ENCODE results near the gene POLR2C.
A peak's percentile ranks its signal among the peaks of the same experiment; 100 is the strongest.
"Not testable (repeated sequence)": the region's sequence is repeated elsewhere in the genome, so short reads cannot be mapped to it uniquely, and the experiment has no call there.

POLR2C gene
- total RNA-seq: 90.0 to 138 reads per million in 2 experiments

GRCh38 chr16:57462209-57462977, at the start of gene POLR2C:
Gene POLR2C, plus strand, starts transcription at chr16:57462679. Its CDS starts 46 bp downstream, at chr16:57462725.
- DNase-seq (ENCODE audit: low read depth): peak; percentile 89

DNA sequence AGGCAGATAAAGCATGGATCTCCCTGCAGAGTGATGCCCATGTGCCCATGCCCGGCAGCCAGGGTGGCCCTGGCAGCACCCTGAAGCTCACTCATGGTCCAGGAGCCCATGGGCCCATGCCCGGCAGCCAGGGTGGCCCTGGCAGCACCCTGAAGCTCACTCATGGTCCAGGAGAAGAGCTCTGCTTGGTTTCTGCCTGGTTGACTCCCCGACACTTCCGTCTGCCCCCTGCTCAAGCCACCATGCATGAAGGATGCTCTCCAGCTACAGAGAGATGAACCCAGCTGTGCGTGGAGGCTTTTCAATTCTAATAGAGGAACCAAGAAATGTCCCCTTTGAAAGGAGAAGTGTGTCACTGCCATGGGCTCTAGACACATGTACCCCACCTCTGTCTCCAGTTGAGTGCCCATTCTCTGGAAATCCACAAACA, 49.2 kb upstream of the POLR2C start:
- no peak for DNase-seq (ENCODE audit: low read depth)

DNA sequence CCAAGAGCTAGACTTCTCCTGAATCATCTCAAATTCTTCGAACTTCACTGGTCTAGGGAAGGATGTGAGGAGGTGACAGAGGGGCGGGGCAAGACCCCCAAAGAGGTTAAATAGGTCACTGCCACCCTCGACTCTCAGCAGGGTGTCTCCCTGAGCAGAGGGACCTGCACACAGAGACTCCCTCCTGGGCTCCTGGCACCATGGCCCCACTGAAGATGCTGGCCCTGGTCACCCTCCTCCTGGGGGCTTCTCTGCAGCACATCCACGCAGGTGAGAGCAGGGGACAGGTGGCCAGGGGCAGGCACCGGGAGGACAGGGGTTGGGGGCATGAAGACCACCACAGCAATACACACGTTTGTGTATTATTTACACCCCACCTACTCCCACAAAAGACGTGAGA, 48.7 kb upstream of the POLR2C start:
- DNase-seq (ENCODE audit: low read depth): no peak

DNA sequence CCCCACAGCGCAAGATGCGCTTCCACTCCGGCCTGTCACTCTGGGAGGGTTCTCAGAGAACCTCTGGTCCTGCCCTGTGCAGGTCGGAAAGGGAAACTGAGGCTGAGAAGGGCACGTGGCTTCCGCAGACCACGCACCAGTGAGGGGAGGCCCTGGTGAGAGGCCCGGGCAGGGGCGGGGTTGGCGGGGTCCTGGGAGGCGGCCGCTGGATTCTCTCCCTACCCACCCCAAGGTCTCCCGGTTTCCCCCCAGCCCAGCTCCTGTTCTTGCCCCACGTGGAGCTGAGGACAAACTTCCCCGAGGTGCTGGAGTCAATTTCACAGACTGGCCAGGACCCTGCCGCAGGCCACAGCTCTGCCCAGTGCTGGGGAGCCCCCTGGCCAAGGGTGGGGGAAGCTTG, 46.4 kb upstream of the POLR2C start:
- DNase-seq (ENCODE audit: low read depth): no peak

GRCh38 chr16:57419506-57419905, 43.0 kb upstream of the POLR2C start:
- DNase-seq (ENCODE audit: low read depth): no peak

GRCh38 chr16:57422026-57422944, 40.2 kb upstream of the POLR2C start:
- DNase-seq (ENCODE audit: low read depth): no peak

GRCh38 chr16:57423152-57423551, 39.3 kb upstream of the POLR2C start:
- DNase-seq (ENCODE audit: low read depth): no peak

DNA sequence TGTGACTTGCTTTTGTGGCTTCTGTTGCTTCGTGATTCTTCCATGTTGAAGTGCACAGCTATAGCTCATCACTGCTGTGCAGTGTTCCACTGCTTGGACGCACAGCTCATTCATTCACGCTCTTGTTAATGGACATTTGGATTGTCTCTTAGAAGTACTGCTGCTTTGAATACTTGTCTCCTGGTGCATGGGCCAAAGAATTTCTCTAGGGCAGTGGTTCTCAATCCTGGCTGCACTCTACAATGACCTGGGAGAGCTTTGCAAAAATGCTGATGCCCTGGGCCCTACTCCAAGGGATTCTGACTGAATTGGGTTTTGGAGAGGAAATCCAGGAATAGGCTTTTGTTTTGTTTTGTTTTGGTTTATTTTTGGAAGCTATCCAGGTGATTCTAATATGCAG, 37.9 kb upstream of the POLR2C start:
- no peak for DNase-seq (ENCODE audit: low read depth)

DNA sequence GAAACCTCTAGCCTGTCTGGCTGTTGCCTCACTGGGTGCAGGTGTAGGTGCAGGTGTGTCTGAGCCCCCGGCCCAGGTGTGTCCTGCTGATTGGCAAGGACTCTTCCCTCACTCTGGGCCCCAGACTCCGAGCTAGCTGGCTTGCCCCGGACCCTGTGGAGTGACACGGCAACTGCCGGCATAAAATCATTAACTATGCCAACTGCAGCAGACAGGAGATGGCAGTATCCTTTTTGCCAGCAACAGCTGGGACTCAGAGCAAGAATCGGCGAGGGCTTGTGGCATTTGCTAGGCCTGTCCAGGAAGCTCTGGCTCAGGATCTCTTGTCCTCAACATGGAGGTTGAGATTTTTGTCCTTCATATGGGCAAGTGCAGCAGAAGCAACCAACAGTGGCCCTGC, 36.1 kb upstream of the POLR2C start:
- no peak for DNase-seq (ENCODE audit: low read depth)

DNA sequence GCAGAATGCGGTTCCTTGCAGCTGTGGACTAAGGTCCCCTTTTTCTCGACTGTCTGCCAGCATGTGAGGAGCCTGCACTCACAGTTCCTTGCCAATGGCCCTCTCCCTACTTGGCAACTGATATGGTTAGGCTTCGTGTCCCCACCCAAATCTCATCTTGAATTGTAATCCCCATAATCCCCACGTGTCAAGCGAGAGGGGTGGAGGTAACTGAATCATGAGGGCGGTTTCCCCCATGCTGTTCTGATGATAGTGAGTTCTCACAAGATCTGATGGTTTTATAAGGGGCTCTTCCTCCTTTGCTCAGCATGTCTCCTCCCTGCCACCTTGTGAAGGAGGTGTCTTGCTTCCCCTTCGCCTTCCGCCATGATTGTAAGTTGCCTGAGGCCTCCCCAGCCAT, 35.2 kb upstream of the POLR2C start:
- DNase-seq (ENCODE audit: low read depth): no peak

DNA sequence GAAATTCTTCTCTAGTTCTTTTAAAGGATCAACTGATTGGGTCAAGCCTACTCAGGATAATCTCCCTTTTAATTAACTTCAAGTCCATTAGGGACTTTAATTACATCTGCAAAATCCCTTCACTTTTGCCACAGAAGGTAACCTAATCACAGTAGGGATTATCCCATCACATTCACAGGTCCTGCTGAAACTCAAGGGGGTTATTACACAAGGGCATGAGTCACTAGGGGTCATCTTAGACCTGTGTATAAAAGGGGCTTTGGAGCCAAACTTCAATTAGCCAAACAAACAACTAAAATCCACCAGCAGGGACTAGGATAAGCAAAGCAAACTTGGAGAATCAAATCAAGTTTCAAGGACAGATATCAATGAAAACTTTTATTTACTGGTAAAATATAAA, 34.7 kb upstream of the POLR2C start:
- no peak for DNase-seq (ENCODE audit: low read depth)

DNA sequence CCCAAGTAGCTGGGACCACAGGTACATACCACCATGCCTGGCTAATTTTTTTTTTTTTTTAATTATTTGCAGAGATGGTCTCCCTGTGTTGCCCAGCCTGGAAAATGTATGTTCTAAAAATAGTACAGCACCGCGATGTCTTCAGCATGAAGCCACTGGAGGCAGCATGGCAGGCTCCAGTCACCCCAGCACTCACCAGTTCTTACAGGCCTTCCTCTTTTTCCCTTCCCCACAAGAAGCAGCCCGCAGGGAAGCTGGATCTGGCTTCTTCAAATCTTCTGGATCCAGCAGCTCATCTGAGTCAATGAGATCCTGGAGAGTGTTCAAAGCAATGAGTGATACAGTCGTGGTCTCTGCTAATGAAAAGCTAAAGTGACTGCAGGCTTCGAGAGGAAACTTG, 31.5 kb upstream of the POLR2C start:
- DNase-seq (ENCODE audit: low read depth): no peak

- DNase-seq (ENCODE audit: low read depth): no peak
Observed at GRCh38 chr16:57432505-57432904, 30.0 kb upstream of the POLR2C start.

DNA sequence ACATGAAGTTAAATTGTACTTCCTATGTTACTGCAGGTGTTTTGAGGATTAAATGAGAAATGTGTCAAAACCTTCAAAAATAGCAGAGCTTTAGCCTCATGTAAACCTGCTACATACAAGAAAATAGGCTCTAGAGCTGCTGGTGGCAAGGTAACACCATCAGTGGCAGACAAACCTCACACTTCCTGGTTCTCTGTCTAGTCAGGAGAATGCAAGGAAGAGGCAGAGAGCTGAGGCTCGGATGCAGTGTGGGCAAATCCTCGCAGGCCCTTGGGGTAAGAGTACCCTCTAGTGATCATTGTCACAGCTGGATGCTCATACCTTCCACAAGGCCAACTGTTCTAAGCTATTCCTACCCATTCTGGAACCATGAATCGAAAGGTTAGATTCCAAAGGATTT, 29.5 kb upstream of the POLR2C start:
- no peak for DNase-seq (ENCODE audit: low read depth)

GRCh38 chr16:57434003-57434402, 28.5 kb upstream of the POLR2C start:
- DNase-seq (ENCODE audit: low read depth): no peak

GRCh38 chr16:57435838-57436237, 26.6 kb upstream of the POLR2C start:
- no peak for DNase-seq (ENCODE audit: low read depth)

DNA sequence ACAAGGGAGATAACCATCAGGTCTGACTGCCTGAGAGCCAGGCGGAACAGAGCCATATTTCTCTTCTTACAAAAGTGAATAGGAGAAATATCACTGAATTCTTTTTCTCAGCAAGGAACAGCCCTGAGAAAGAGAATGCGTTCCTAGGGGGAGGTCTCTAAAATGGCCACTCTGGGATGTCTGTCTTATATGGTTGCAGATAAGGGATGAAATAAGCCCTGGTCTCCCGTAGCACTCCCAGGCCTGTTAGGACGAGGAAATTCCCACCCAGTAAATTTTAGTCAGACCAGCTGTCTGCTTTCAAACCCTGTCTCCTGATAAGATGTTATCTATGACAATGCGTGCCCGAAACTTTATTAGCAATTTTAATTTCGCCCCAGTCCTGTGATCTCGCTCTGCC, 22.5 kb upstream of the POLR2C start:
- DNase-seq (ENCODE audit: low read depth): not testable (repeated sequence)

- DNase-seq (ENCODE audit: low read depth): not testable (repeated sequence)
Observed at GRCh38 chr16:57440551-57440950, 21.9 kb upstream of the POLR2C start.

- DNase-seq (ENCODE audit: low read depth): no peak
Observed at GRCh38 chr16:57444711-57445110, 17.8 kb upstream of the POLR2C start.

- DNase-seq (ENCODE audit: low read depth): no peak
Observed at GRCh38 chr16:57445510-57445909, 17.0 kb upstream of the POLR2C start.

DNA sequence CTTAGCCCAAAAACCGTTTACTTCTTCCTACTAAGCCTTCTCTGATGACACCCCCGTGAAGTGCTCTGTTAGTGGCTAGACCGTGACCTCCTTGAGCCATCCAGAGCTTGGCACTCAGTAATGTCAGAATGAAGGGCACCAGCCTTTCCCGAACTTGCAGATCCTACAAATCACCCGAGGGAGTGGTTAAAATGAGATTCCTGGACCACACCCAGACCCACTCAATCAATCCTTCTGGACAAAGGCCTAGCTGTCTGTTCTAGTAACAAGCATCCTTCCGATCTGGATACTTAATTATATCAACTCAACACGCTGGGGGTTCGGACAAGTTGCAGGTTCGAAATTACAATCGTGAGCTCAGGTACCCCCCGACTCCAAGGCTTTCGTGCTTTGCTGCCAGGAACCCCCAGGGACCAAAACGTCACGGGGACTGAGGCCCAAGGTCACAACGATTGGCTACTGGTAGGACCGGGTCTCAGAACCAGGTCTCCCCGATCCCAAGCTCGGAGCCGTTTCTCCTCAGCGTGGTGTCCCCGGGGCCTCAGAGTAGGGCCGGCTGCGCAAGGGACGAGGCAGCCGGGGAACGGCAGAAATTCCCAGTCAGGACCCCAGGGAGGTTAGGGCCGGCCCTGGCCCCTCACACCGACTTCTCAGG, 15.8 kb upstream of the POLR2C start:
- no peak for DNase-seq (ENCODE audit: low read depth)

- peak; percentile 92 for DNase-seq (ENCODE audit: low read depth)
Observed at GRCh38 chr16:57447186-57447962, 15.1 kb upstream of the POLR2C start, which contains the start of the genes CIAPIN1 and COQ9. Gene CIAPIN1, minus strand, starts transcription at chr16:57447385. Its CDS starts 6,457 bp downstream, at chr16:57440928. Gene COQ9, plus strand, starts transcription at chr16:57447479. Its CDS starts 27 bp downstream, at chr16:57447506.

All from T follicular helper cell (primary cell).